IMR-90 (cell line): Measurements from ENCODE around the gene RLN2. TPM values are rescaled to one million over a fixed set of nuclear protein-coding genes. Genes with fewer than 3 reads are reported as not detected.
"Not testable (repeated sequence)": the region's sequence is repeated elsewhere in the genome, so short reads cannot be mapped to it uniquely, and the experiment has no call there.

ENCODE experiments used
- ATAC-seq: fragments of 200-7000 bp; cut with Tn5 transposase; 2 replicates; pipeline ENCODE4 v1.9.1; 2020; ENCODE audit warnings: low read depth, mild to moderate bottlenecking, moderate library complexity
- BruUV-seq: library from RNA; stranded (reverse); fragments of 400-500 nt; replicated peaks from 2 replicates; lab custom pipeline; 2021; lab: Mats Ljungman, UMichigan
- CTCF ChIA-PET: fragments of 300-600 bp; formaldehyde crosslinking; extraction: SDS; loops from one replicate; lab custom pipeline; 2021; ENCODE audit warnings: antibody characterized with exemption; lab: Yijun Ruan, JAX
- POLR2A ChIA-PET: fragments of 300-600 bp; sonication (Branson Sonifier 250); formaldehyde crosslinking; loops from one replicate; lab custom pipeline; 2022; ENCODE audit warnings: antibody characterized with exemption; ENCODE audit not compliant: unreplicated experiment; lab: Charles Lee
- DNase-seq: peaks from one replicate; pipeline ENCODE4 v3.0.0; 2013
- H2AFZ ChIP-seq: replicated peaks from 2 replicates; pipeline ENCODE3; 2013; ENCODE audit warnings: low read length, mild to moderate bottlenecking; ENCODE audit not compliant: poor library complexity
- H2AK5ac ChIP-seq: 2 replicates; pipeline ENCODE4 v1.6.1; 2013; ENCODE audit warnings: low read depth, low read length, inconsistent platforms
- H2AK9ac ChIP-seq: replicated peaks from 2 replicates; pipeline ENCODE3; 2013; ENCODE audit warnings: mild to moderate bottlenecking, low read depth, low read length, moderate library complexity; ENCODE audit not compliant: poor library complexity
- H2BK120ac ChIP-seq: 2 replicates; pipeline ENCODE4 v1.6.1; 2013; ENCODE audit warnings: low read depth, low read length, inconsistent platforms
- H2BK15ac ChIP-seq: 3 replicates; pipeline ENCODE4 v1.6.1; 2013; ENCODE audit warnings: low read depth, low read length, inconsistent platforms
- H2BK20ac ChIP-seq: 2 replicates; pipeline ENCODE4 v1.6.1; 2013; ENCODE audit warnings: low read depth, mild to moderate bottlenecking, inconsistent platforms, low read length, moderate library complexity
- H2BK5ac ChIP-seq: 2 replicates; pipeline ENCODE4 v1.6.1; 2013; ENCODE audit warnings: mild to moderate bottlenecking, low read depth, low read length, inconsistent platforms; ENCODE audit not compliant: poor library complexity, severe bottlenecking
- H3K14ac ChIP-seq: replicated peaks from 2 replicates; pipeline ENCODE4 v1.6.1; 2013; ENCODE audit warnings: low read depth, low read length, inconsistent platforms
- H3K18ac ChIP-seq: 2 replicates; pipeline ENCODE4 v1.6.1; 2013; ENCODE audit warnings: low read depth, low read length, control low read depth
- H3K23ac ChIP-seq: 2 replicates; pipeline ENCODE4 v1.6.1; 2013; ENCODE audit warnings: low read depth, low read length, inconsistent platforms
- H3K27ac ChIP-seq: 2 replicates; pipeline ENCODE4 v1.5.1; 2013; ENCODE audit warnings: mild to moderate bottlenecking, control low read depth, low read length; ENCODE audit not compliant: insufficient read depth
- H3K27me3 ChIP-seq: 2 replicates; pipeline ENCODE4 v1.6.1; 2013; ENCODE audit warnings: low read length; ENCODE audit not compliant: control insufficient read depth, insufficient read depth
- H3K36me3 ChIP-seq: 2 replicates; pipeline ENCODE4 v1.6.1; 2013; ENCODE audit warnings: low read length, mixed read lengths; ENCODE audit not compliant: control insufficient read depth, insufficient read depth
- H3K4ac ChIP-seq: 2 replicates; pipeline ENCODE4 v1.6.1; 2013; ENCODE audit warnings: low read depth, low read length, inconsistent platforms
- H3K4me1 ChIP-seq: 2 replicates; pipeline ENCODE4 v1.6.1; 2013; ENCODE audit warnings: low read length, mixed read lengths; ENCODE audit not compliant: control insufficient read depth, insufficient read depth
- H3K4me2 ChIP-seq: 2 replicates; pipeline ENCODE4 v1.6.1; 2013; ENCODE audit warnings: low read depth, mild to moderate bottlenecking, control low read depth, low read length, moderate library complexity
- H3K4me3 ChIP-seq: 2 replicates; pipeline ENCODE4 v1.5.1; 2013; ENCODE audit warnings: low read depth, mild to moderate bottlenecking, control low read depth, low read length, moderate library complexity; ENCODE audit not compliant: insufficient read depth
- H3K56ac ChIP-seq: 2 replicates; pipeline ENCODE4 v1.6.1; 2013; ENCODE audit warnings: low read length, inconsistent platforms; ENCODE audit not compliant: insufficient read depth; ENCODE audit errors: extremely low read depth
- H3K79me1 ChIP-seq, 2 experiments: 2 replicates each; pipeline ENCODE4 v1.6.1; 2013; ENCODE audit warnings: low read length in 2 of 2, inconsistent platforms in 1 of 2, low read depth in 1 of 2
- H3K9ac ChIP-seq: 2 replicates; pipeline ENCODE4 v1.6.1; 2013; ENCODE audit warnings: low read depth, low read length, control low read depth
- H3K9me1 ChIP-seq: 2 replicates; pipeline ENCODE4 v1.6.1; 2013; ENCODE audit warnings: low read length, inconsistent platforms; ENCODE audit not compliant: insufficient read depth
- H3K9me3 ChIP-seq: 2 replicates; pipeline ENCODE4 v1.6.1; 2013; ENCODE audit warnings: low read length; ENCODE audit not compliant: control insufficient read depth, insufficient read depth
- H4K20me1 ChIP-seq: 2 replicates; pipeline ENCODE4 v1.6.1; 2013; ENCODE audit warnings: low read length, inconsistent platforms; ENCODE audit not compliant: insufficient read depth
- H4K5ac ChIP-seq: 2 replicates; pipeline ENCODE4 v1.6.1; 2013; ENCODE audit warnings: mild to moderate bottlenecking, low read depth, low read length, control low read depth
- H4K8ac ChIP-seq, 2 experiments: 2 replicates each; pipeline ENCODE4 v1.6.1; 2013; ENCODE audit warnings: low read depth in 2 of 2, low read length in 2 of 2, control low read depth in 1 of 2, inconsistent platforms in 1 of 2
- H4K91ac ChIP-seq: 2 replicates; pipeline ENCODE4 v1.6.1; 2013; ENCODE audit warnings: low read depth, low read length, inconsistent platforms; ENCODE audit not compliant: insufficient read depth
- WGBS, 2 experiments: methylation state at CpG; one replicate each; pipeline versions ENCODE4 v1.1.5 to v1.1.7; 2013; ENCODE audit warnings: missing lambda C conversion rate in 2 of 2; ENCODE audit not compliant: insufficient read length in 1 of 2; ENCODE audit errors: extremely low coverage in 2 of 2; 5-methylcytosine and 5-hydroxymethylcytosine counted together
- dilution Hi-C: fragments of 300-500 bp; cut with HindIII; formaldehyde crosslinking; loops from one replicate; pipeline ENCODE4 v1.14.3; 2018; ENCODE audit warnings: low sequenced_read_pairs; ENCODE audit not compliant: unreplicated experiment
- in situ Hi-C: fragments of 300-500 bp; cut with MboI; formaldehyde crosslinking; loops from 3 replicates; pipeline ENCODE4 v1.14.3; 2019; ENCODE audit warnings: low sequenced_read_pairs, inconsistent platforms, mixed read lengths
- intact Hi-C: fragments of 100-400 bp; cut with micrococcal nuclease; formaldehyde crosslinking; loops from 2 replicates; pipeline ENCODE4 v1.10.0; 2022
- polyA plus RNA-seq, 3 experiments: library from polyadenylated mRNA; depleted of rRNA; stranded (reverse); fragments of >200 nt; gene quantifications; 2 replicates each; pipeline ENCODE4 v1.2.3, GENCODE V29; 2012; ENCODE audit warnings: low replicate concordance in 1 of 3
- total RNA-seq: library from RNA; depleted of rRNA; stranded (reverse); fragments of >200 nt; gene quantifications from 2 replicates; pipeline ENCODE4 v1.2.3, GENCODE V29; 2012

RLN2 gene
- total and polyA plus RNA-seq, 2 of the 4 experiments (the other 2 are of a cell fraction), result not detected

DNA sequence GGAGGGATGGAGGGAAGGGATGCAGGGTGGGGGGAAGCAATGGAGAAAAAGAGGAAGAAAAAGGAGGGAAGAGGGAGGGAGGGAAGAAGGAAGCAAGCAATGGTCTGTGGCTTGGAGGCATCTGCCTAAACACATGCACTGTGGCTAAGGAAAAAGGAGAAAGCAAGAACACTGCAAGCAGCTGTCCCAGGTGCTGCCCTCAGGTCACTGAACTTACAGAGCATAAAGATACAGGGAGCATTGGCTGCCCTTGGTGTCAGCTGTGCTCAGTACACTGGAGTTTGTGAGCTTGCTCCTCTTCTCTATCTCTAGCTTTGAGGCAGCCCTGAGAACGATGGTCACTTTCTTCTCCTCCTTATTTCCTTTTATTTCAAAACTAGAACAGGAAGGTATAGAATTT is 17.1 kb upstream of the RLN2 start:
- intact Hi-C loops, result not testable (repeated sequence)

More for the DNA sequence above, 17.1 kb upstream of the RLN2 start:
- H3K4ac ChIP-seq, H3K23ac ChIP-seq, H3K9me3 ChIP-seq, POLR2A ChIA-PET, H4K8ac ChIP-seq, DNase-seq, H3K9me1 ChIP-seq, H3K14ac ChIP-seq, H3K9ac ChIP-seq, H3K27ac ChIP-seq, H3K27me3 ChIP-seq, H3K18ac ChIP-seq, H2AK5ac ChIP-seq, H2BK15ac ChIP-seq, H2BK120ac ChIP-seq, in situ Hi-C loops, H2AFZ ChIP-seq, H3K56ac ChIP-seq, H3K36me3 ChIP-seq, H2AK9ac ChIP-seq, BruUV-seq, H2BK20ac ChIP-seq, dilution Hi-C loops, H2BK5ac ChIP-seq, H4K5ac ChIP-seq, H3K4me2 ChIP-seq, H3K79me1 ChIP-seq, H4K20me1 ChIP-seq, H3K4me3 ChIP-seq, H4K91ac ChIP-seq, ATAC-seq, H3K4me1 ChIP-seq: not testable (repeated sequence)
- CTCF ChIA-PET, result interaction anchor here (1.1 to 1.5 kb wide), 3 partner anchors 30 to 279 kb away, joined by 3 to 4 read pairs (median 3); no protein-coding TSS in a partner anchor
- no CpG with 5 or more reads among the region's 1 CpG for WGBS, 2 experiments
